Measurements from ENCODE around the gene PXDC1.

- TF ChIP-seq POLR2A (IDR thresholded peaks at IDR 0.05) (no peak), CTCF (IDR thresholded peaks at IDR 0.05) (no peak), POLR2AphosphoS5 (IDR thresholded peaks at IDR 0.05; ENCODE audit: insufficient read depth in 1 of 2, low read depth in 1 of 2) (no peak)
These were observed 57.7 kb downstream of the PXDC1 start for GRCh38 chr6:3693831-3694230.
